Measurements from ENCODE around the gene BACH2.
"Not testable (repeated sequence)": the region's sequence is repeated elsewhere in the genome, so short reads cannot be mapped to it uniquely, and the experiment has no call there.

BACH2 gene

GRCh38 chr6:89924231-89924630 lies 372.4 kb downstream of the BACH2 start:
- Mint-ChIP-seq H3K9me3 (no peaks in the 10 kb centered on the region), H3K27me3 (no peaks in the 10 kb centered on the region), H3K27ac (peak overlapping the region; percentile 43), H3K4me3 (no peak overlapping the region), H3K36me3 (ENCODE audit: low read depth) (peaks cover 26% of the 10 kb centered on the region), H3K4me1 (peaks cover 33% of the 10 kb centered on the region)
- DNase-seq (no peak), ATAC-seq (no peak)

- Mint-ChIP-seq H3K27ac (no peak overlapping the region), H3K9me3 (peaks cover 5% of the 10 kb centered on the region), H3K4me3 (no peak overlapping the region), H3K27me3 (no peaks in the 10 kb centered on the region), H3K4me1 (peaks cover 9% of the 10 kb centered on the region), H3K36me3 (ENCODE audit: low read depth) (peaks cover 2% of the 10 kb centered on the region)
- peak; percentile 31 for ATAC-seq
- no peak for DNase-seq
Measured at GRCh38 chr6:89921691-89922090, 375.0 kb downstream of the BACH2 start.

GRCh38 chr6:89921197-89921596 lies 375.4 kb downstream of the BACH2 start:
- DNase-seq (no peak), ATAC-seq (no peak)
- H3K27ac Mint-ChIP-seq, result no peak overlapping the region
- no peak overlapping the region for H3K4me3 Mint-ChIP-seq
- peaks cover 10% of the 10 kb centered on the region for H3K9me3 Mint-ChIP-seq
- H3K27me3 Mint-ChIP-seq, result no peaks in the 10 kb centered on the region
- H3K36me3 Mint-ChIP-seq (ENCODE audit: low read depth), result peaks cover under 1% of the 10 kb centered on the region
- peaks cover 5% of the 10 kb centered on the region for H3K4me1 Mint-ChIP-seq

- no peak overlapping the region for H3K27ac Mint-ChIP-seq
Measured at GRCh38 chr6:89917801-89918366, 378.8 kb downstream of the BACH2 start.

GRCh38 chr6:89917216-89917615 lies 379.4 kb downstream of the BACH2 start:
- Mint-ChIP-seq H3K27me3 (no peaks in the 10 kb centered on the region), H3K27ac (no peak overlapping the region), H3K9me3 (peaks cover 17% of the 10 kb centered on the region), H3K4me3 (no peak overlapping the region), H3K4me1 (peaks cover 6% of the 10 kb centered on the region), H3K36me3 (ENCODE audit: low read depth) (peaks cover 1% of the 10 kb centered on the region)
- ATAC-seq (no peak), DNase-seq (no peak)

More at GRCh38 chr6:89917801-89918366, 378.8 kb downstream of the BACH2 start:
- Mint-ChIP-seq H3K4me3 (no peak overlapping the region), H3K36me3 (ENCODE audit: low read depth) (peaks cover 1% of the 10 kb centered on the region), H3K4me1 (peaks cover 6% of the 10 kb centered on the region), H3K9me3 (peaks cover 17% of the 10 kb centered on the region), H3K27me3 (no peaks in the 10 kb centered on the region)
- DNase-seq, result no peak
- no peak for ATAC-seq

GRCh38 chr6:89916136-89916920 lies 380.3 kb downstream of the BACH2 start:
- Mint-ChIP-seq H3K4me3 (no peak overlapping the region), H3K4me1 (peaks cover 6% of the 10 kb centered on the region), H3K27ac (no peak overlapping the region), H3K9me3 (peaks cover 17% of the 10 kb centered on the region), H3K36me3 (ENCODE audit: low read depth) (peaks cover 1% of the 10 kb centered on the region), H3K27me3 (no peaks in the 10 kb centered on the region)
- no peak for DNase-seq
- ATAC-seq, result no peak

GRCh38 chr6:89910902-89911240 lies 385.8 kb downstream of the BACH2 start:
- Mint-ChIP-seq H3K9me3 (peaks cover 6% of the 10 kb centered on the region), H3K27me3 (no peaks in the 10 kb centered on the region)
- ATAC-seq, result no peak

GRCh38 chr6:89910001-89910901 lies 386.4 kb downstream of the BACH2 start:
- not testable (repeated sequence) for H3K4me3 Mint-ChIP-seq; H3K27me3 Mint-ChIP-seq; ATAC-seq; DNase-seq; H3K27ac Mint-ChIP-seq; H3K36me3 Mint-ChIP-seq (ENCODE audit: low read depth); H3K9me3 Mint-ChIP-seq; H3K4me1 Mint-ChIP-seq

More at GRCh38 chr6:89910902-89911240, 385.8 kb downstream of the BACH2 start:
- DNase-seq, result no peak
- Mint-ChIP-seq H3K4me3 (no peak overlapping the region), H3K27ac (no peak overlapping the region), H3K4me1 (peaks cover 6% of the 10 kb centered on the region), H3K36me3 (ENCODE audit: low read depth) (no peaks in the 10 kb centered on the region)

GRCh38 chr6:89895276-89895874 lies 401.3 kb downstream of the BACH2 start:
- DNase-seq (no peak), ATAC-seq (no peak)
- H3K27me3 Mint-ChIP-seq, result peaks cover 38% of the 10 kb centered on the region
- no peak overlapping the region for H3K27ac Mint-ChIP-seq
- H3K9me3 Mint-ChIP-seq, result no peaks in the 10 kb centered on the region
- H3K4me3 Mint-ChIP-seq, result no peak overlapping the region
- H3K36me3 Mint-ChIP-seq (ENCODE audit: low read depth), result no peaks in the 10 kb centered on the region
- H3K4me1 Mint-ChIP-seq, result no peaks in the 10 kb centered on the region

GRCh38 chr6:89894169-89894568 lies 402.5 kb downstream of the BACH2 start, which contains the start of gene GJA10:
Gene GJA10, plus strand, starts transcription at chr6:89894469. Its CDS starts 0 bp downstream, at chr6:89894469.
- no peak within 1 kb of the TSS for H3K27ac Mint-ChIP-seq
- peaks cover 41% of the 10 kb centered on the region for H3K27me3 Mint-ChIP-seq
- H3K36me3 Mint-ChIP-seq (ENCODE audit: low read depth), result no peaks in the 10 kb centered on the region
- ATAC-seq (no peak), DNase-seq (no peak)
- H3K4me1 Mint-ChIP-seq, result no peaks in the 10 kb centered on the region
- H3K4me3 Mint-ChIP-seq, result no peak within 1 kb of the TSS
- H3K9me3 Mint-ChIP-seq, result no peaks in the 10 kb centered on the region

GRCh38 chr6:89892577-89892976 lies 404.1 kb downstream of the BACH2 start:
- H3K4me3 Mint-ChIP-seq; H3K4me1 Mint-ChIP-seq; H3K27ac Mint-ChIP-seq; H3K9me3 Mint-ChIP-seq; H3K36me3 Mint-ChIP-seq (ENCODE audit: low read depth); ATAC-seq; DNase-seq: not testable (repeated sequence)
- peaks cover 47% of the 10 kb centered on the region for H3K27me3 Mint-ChIP-seq

GRCh38 chr6:89890845-89891528 lies 405.7 kb downstream of the BACH2 start:
- ATAC-seq; H3K27ac Mint-ChIP-seq; H3K9me3 Mint-ChIP-seq; H3K4me1 Mint-ChIP-seq; DNase-seq; H3K4me3 Mint-ChIP-seq; H3K36me3 Mint-ChIP-seq (ENCODE audit: low read depth): not testable (repeated sequence)
- peaks cover 46% of the 10 kb centered on the region for H3K27me3 Mint-ChIP-seq

- DNase-seq, result no peak
- H3K9me3 Mint-ChIP-seq, result no peaks in the 10 kb centered on the region
- H3K27me3 Mint-ChIP-seq, result peaks cover 36% of the 10 kb centered on the region
- H3K4me1 Mint-ChIP-seq, result peaks cover 5% of the 10 kb centered on the region
- no peak overlapping the region for H3K4me3 Mint-ChIP-seq
- H3K36me3 Mint-ChIP-seq (ENCODE audit: low read depth), result no peaks in the 10 kb centered on the region
- no peak for ATAC-seq
- H3K27ac Mint-ChIP-seq, result no peak overlapping the region
Measured at GRCh38 chr6:89888871-89889270, 407.8 kb downstream of the BACH2 start.

- H3K27me3 Mint-ChIP-seq, result peaks cover 29% of the 10 kb centered on the region
- no peak overlapping the region for H3K4me3 Mint-ChIP-seq
- no peak overlapping the region for H3K27ac Mint-ChIP-seq
- no peak for ATAC-seq
- no peaks in the 10 kb centered on the region for H3K9me3 Mint-ChIP-seq
- peaks cover 5% of the 10 kb centered on the region for H3K4me1 Mint-ChIP-seq
- no peak for DNase-seq
- H3K36me3 Mint-ChIP-seq (ENCODE audit: low read depth), result no peaks in the 10 kb centered on the region
Measured at GRCh38 chr6:89888138-89888514, 408.5 kb downstream of the BACH2 start.

Data from activated naive CD8-positive, alpha-beta T cell treated with anti-CD3 and anti-CD28 coated beads, Interleukin-2, amount 50 U/mL, for 24 hours (primary cell).